Activated B cell treated with CpG ODN at 0.5 μM for 24 hours (primary cell): Measurements from ENCODE around the gene CHRNA9. TPM values are rescaled to one million over a fixed set of nuclear protein-coding genes. Genes with fewer than 3 reads are reported as not detected.

ENCODE experiments used
- ATAC-seq: fragments of 200-7000 bp; cut with Tn5 transposase; one replicate; pipeline ENCODE4 v1.10.0; 2021; ENCODE audit warnings: low read depth, mild to moderate bottlenecking, moderate library complexity
- CTCF ChIA-PET: fragments of 350-600 bp; sonication (Branson Sonifier 250); formaldehyde crosslinking; loops from one replicate; lab custom pipeline; 2021; ENCODE audit warnings: antibody characterized with exemption; lab: Charles Lee
- POLR2A ChIA-PET: fragments of 350-600 bp; sonication (Branson Sonifier 250); formaldehyde crosslinking; loops from one replicate; lab custom pipeline; 2021; ENCODE audit warnings: antibody characterized with exemption; lab: Charles Lee
- DNase-seq: peaks from one replicate; pipeline ENCODE4 v3.0.0; 2022
- H3K27ac Mint-ChIP-seq: one replicate; pipeline ENCODE4 v1.8.0; 2020; ENCODE audit warnings: mixed read lengths
- H3K27me3 Mint-ChIP-seq: one replicate; pipeline ENCODE4 v1.8.0; 2021; ENCODE audit warnings: mixed read lengths
- H3K36me3 Mint-ChIP-seq: one replicate; pipeline ENCODE4 v1.8.0; 2021; ENCODE audit warnings: low read depth, mixed read lengths
- H3K4me1 Mint-ChIP-seq: one replicate; pipeline ENCODE4 v1.8.0; 2021; ENCODE audit warnings: mixed read lengths
- H3K4me3 Mint-ChIP-seq: one replicate; pipeline ENCODE4 v1.8.0; 2020; ENCODE audit warnings: mild to moderate bottlenecking, mixed read lengths
- H3K9me3 Mint-ChIP-seq: one replicate; pipeline ENCODE4 v1.8.0; 2020; ENCODE audit warnings: mixed read lengths
- intact Hi-C: fragments of 100-400 bp; cut with micrococcal nuclease; formaldehyde crosslinking; loops from one replicate; pipeline ENCODE4 v1.15.1; 2024
- total RNA-seq: library from RNA; stranded (reverse); gene quantifications from 2 replicates; pipeline ENCODE4 v1.2.3, GENCODE V29; 2022
- TF ChIP-seq, protein P1 (sequence below): fragments of 200-600 bp; IDR thresholded peaks from one replicate; pipeline ENCODE4 v1.8.0; 2022; ENCODE audit warnings: antibody characterized with exemption, mild to moderate bottlenecking

The CHRNA9 gene
- total RNA-seq, 1 donor from 2014 or later = 0.16 TPM

- H3K36me3 Mint-ChIP-seq = no peaks in the 10 kb centered on the region
- H3K9me3 Mint-ChIP-seq = peaks cover 2% of the 10 kb centered on the region
- H3K27ac Mint-ChIP-seq = peak overlapping the region; percentile 95
- POLR2A ChIA-PET = interaction anchor here (0.6 to 2.5 kb wide), 9 partner anchors 8 to 703 kb away, joined by 3 to 15 read pairs (median 5); partner anchors contain the start of gene RHOH
- intact Hi-C loops = loop anchor here (10.0 kb wide), 3 partner anchors 665 to 1265 kb away; partner anchors contain the start of genes LIAS, RPL9, SMIM14 and TMEM156
- no peaks in the 10 kb centered on the region for H3K27me3 Mint-ChIP-seq
- CTCF ChIA-PET = interaction anchor here (1.2 to 1.4 kb wide), 3 partner anchors 10 to 24 kb away, joined by 3 to 7 read pairs (median 5); no protein-coding TSS in a partner anchor
- no peak overlapping the region for H3K4me3 Mint-ChIP-seq
- no peak for ATAC-seq
- no peak for DNase-seq
- TF ChIP-seq, protein P1, sequence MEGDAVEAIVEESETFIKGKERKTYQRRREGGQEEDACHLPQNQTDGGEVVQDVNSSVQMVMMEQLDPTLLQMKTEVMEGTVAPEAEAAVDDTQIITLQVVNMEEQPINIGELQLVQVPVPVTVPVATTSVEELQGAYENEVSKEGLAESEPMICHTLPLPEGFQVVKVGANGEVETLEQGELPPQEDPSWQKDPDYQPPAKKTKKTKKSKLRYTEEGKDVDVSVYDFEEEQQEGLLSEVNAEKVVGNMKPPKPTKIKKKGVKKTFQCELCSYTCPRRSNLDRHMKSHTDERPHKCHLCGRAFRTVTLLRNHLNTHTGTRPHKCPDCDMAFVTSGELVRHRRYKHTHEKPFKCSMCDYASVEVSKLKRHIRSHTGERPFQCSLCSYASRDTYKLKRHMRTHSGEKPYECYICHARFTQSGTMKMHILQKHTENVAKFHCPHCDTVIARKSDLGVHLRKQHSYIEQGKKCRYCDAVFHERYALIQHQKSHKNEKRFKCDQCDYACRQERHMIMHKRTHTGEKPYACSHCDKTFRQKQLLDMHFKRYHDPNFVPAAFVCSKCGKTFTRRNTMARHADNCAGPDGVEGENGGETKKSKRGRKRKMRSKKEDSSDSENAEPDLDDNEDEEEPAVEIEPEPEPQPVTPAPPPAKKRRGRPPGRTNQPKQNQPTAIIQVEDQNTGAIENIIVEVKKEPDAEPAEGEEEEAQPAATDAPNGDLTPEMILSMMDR = no peak
- peaks cover 71% of the 10 kb centered on the region for H3K4me1 Mint-ChIP-seq
Observed at GRCh38 chr4:40299811-40300292, 35.3 kb upstream of the CHRNA9 start.

- peak overlapping the region; percentile 95 for H3K27ac Mint-ChIP-seq
- peaks cover 78% of the 10 kb centered on the region for H3K4me1 Mint-ChIP-seq
- TF ChIP-seq, protein P1 = no peak
- H3K27me3 Mint-ChIP-seq = no peaks in the 10 kb centered on the region
- DNase-seq (no peak), ATAC-seq (no peak)
- ChIA-PET POLR2A (interaction anchor here (0.6 to 2.5 kb wide), 16 partner anchors 8 to 703 kb away, joined by 3 to 16 read pairs (median 4); partner anchors contain the start of gene RHOH), CTCF (interaction anchor here (1.2 to 1.6 kb wide), 4 partner anchors 9 to 24 kb away, joined by 3 to 9 read pairs (median 6); no protein-coding TSS in a partner anchor)
- H3K36me3 Mint-ChIP-seq = no peaks in the 10 kb centered on the region
- H3K4me3 Mint-ChIP-seq = peak overlapping the region; percentile 9
- H3K9me3 Mint-ChIP-seq = peaks cover 2% of the 10 kb centered on the region
- intact Hi-C loops = loop anchor here (1.0 to 10.0 kb wide), 4 partner anchors 11 to 1266 kb away; partner anchors contain the start of genes LIAS, RPL9, SMIM14 and TMEM156
Observed at GRCh38 chr4:40300371-40301162, 34.6 kb upstream of the CHRNA9 start.

DNA sequence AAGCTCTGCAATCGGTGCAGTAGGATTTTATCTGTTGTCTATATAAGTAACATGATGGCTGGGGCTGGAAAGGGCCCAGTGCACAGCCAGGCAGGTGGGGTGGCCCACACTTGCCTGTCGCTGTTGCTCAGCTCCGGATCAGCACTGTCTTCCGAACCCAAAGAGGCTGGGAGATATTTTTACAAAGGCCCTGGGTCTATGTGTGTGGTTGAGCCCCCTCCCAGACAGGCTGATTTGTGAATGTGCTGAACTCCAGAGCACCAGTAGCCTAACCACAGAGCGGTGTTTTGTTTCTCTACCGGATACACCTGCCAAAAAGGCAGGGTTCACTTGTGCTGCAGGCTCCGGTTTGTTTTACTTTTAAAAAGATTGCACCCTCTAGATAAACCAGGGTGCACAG is 33.5 kb upstream of the CHRNA9 start:
- POLR2A ChIA-PET = interaction anchor here (0.5 to 2.5 kb wide), 16 partner anchors 9 to 843 kb away, joined by 3 to 16 read pairs (median 4); partner anchors contain the start of genes LIAS and RHOH
- DNase-seq (peak; percentile 51), ATAC-seq (peak; percentile 53)
- Mint-ChIP-seq H3K27me3 (no peaks in the 10 kb centered on the region), H3K36me3 (no peaks in the 10 kb centered on the region), H3K9me3 (peaks cover 2% of the 10 kb centered on the region), H3K4me1 (peaks cover 88% of the 10 kb centered on the region), H3K27ac (peak overlapping the region; percentile 95), H3K4me3 (peak overlapping the region; percentile 79)
- TF ChIP-seq, protein P1 = no peak
- CTCF ChIA-PET = interaction anchor here (1.4 to 1.6 kb wide), 2 partner anchors 8 to 15 kb away, joined by 7 to 9 read pairs; no protein-coding TSS in a partner anchor
- intact Hi-C loops = loop anchor here (1.0 to 10.0 kb wide), 4 partner anchors 12 to 1267 kb away; partner anchors contain the start of genes LIAS, RPL9, SMIM14 and TMEM156

DNA sequence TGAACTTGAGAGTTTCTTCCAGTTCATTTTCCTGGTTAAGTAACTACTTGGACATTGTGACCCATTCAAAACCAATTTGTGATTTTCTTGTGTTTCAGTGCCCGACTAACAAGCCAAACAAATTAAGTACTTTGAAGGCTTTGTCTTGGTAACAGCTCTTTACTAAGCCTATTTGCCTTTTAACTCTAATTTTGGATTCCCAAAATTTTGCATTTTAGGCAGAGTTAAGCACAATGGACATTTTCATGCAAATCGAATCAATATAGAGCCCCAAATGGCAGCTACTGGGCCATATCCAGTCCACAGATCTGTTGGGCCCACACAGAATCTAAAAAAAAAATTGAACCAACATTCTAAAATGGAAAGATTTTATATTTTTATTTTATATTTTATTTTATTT is 31.4 kb upstream of the CHRNA9 start:
- TF ChIP-seq, protein P1 = no peak
- ChIA-PET POLR2A (interaction anchor here (0.6 to 9.8 kb wide), 4 partner anchors 82 to 309 kb away, joined by 6 to 187 read pairs (median 58); partner anchors contain the start of gene RHOH), CTCF (interaction anchor here (0.9 to 2.2 kb wide), 2 partner anchors 22 to 118 kb away, joined by 3 to 8 read pairs; no protein-coding TSS in a partner anchor)
- H3K9me3 Mint-ChIP-seq = no peaks in the 10 kb centered on the region
- H3K27me3 Mint-ChIP-seq = no peaks in the 10 kb centered on the region
- ATAC-seq (no peak), DNase-seq (no peak)
- H3K36me3 Mint-ChIP-seq = no peaks in the 10 kb centered on the region
- peaks cover 92% of the 10 kb centered on the region for H3K4me1 Mint-ChIP-seq
- no peak overlapping the region for H3K4me3 Mint-ChIP-seq
- H3K27ac Mint-ChIP-seq = peak overlapping the region; percentile 61
- intact Hi-C loops = loop anchor here (10.0 kb wide), 3 partner anchors 669 to 1269 kb away; partner anchors contain the start of genes LIAS, RPL9, SMIM14 and TMEM156
